GM12878 (cell line): ENCODE measurements around the gene MYH7. TPM values are rescaled to one million over a fixed set of nuclear protein-coding genes. Genes with fewer than 3 reads are reported as not detected.

ENCODE experiments used
- ATAC-seq: fragments of 200-7000 bp; cut with Tn5 transposase; 3 replicates; pipeline ENCODE4 v1.9.1; 2020; ENCODE audit warnings: mild to moderate bottlenecking, moderate library complexity
- BruUV-seq: library from RNA; stranded (reverse); fragments of 400-500 nt; replicated peaks from 2 replicates; lab custom pipeline; 2021; lab: Mats Ljungman, UMichigan
- CTCF ChIA-PET: fragments of 300-600 bp; sonication (Branson Sonifier 250); formaldehyde crosslinking; extraction: SDS; loops from one replicate; lab custom pipeline; 2021; ENCODE audit warnings: inconsistent platforms; lab: Yijun Ruan, JAX
- POLR2A ChIA-PET: fragments of 350-600 bp; formaldehyde crosslinking; extraction: SDS; loops from one replicate; lab custom pipeline; 2021; ENCODE audit warnings: inconsistent platforms; lab: Charles Lee
- RAD21 ChIA-PET: fragments of 300-600 bp; sonication (Branson Sonifier 250); formaldehyde crosslinking; loops from one replicate; lab custom pipeline; 2023; ENCODE audit warnings: antibody characterized with exemption; ENCODE audit not compliant: unreplicated experiment; lab: Charles Lee
- SMC1A ChIA-PET: fragments of 300-600 bp; sonication (Branson Sonifier 250); formaldehyde crosslinking; loops from one replicate; lab custom pipeline; 2023; ENCODE audit not compliant: unreplicated experiment, uncharacterized antibody; lab: Charles Lee
- DNase-seq: peaks from one replicate; pipeline ENCODE4 v3.0.0-alpha.2; 2011; ENCODE audit warnings: low read depth, low spot score
- FAIRE-seq: peaks from 3 replicates; lab custom pipeline; 2011; peaks lifted over from hg19 to GRCh38; lab: Jason Lieb, UNC
- H2AFZ ChIP-seq: 2 replicates; pipeline ENCODE4 v1.6.0; 2011; ENCODE audit warnings: low read depth, low read length, control low read depth; ENCODE audit not compliant: control insufficient read depth
- H3K27ac ChIP-seq: 2 replicates; pipeline ENCODE4 v1.5.1; 2011; ENCODE audit warnings: control low read depth; ENCODE audit not compliant: control insufficient read depth, insufficient read depth
- H3K27me3 ChIP-seq, 2 experiments: replicated peaks in 1 of 2; 2 replicates each; pipeline versions ENCODE4 v1.6.0 to v1.6.1; 2011; ENCODE audit warnings: low read length in 1 of 2; ENCODE audit not compliant: control insufficient read depth in 2 of 2, insufficient read depth in 2 of 2
- H3K36me3 ChIP-seq, 2 experiments: 2 replicates each; pipeline ENCODE4 v1.5.1; 2011; ENCODE audit warnings: low read length in 1 of 2; ENCODE audit not compliant: control insufficient read depth in 2 of 2, insufficient read depth in 2 of 2
- H3K4me1 ChIP-seq: 2 replicates; pipeline ENCODE4 v1.6.1; 2011; ENCODE audit warnings: mild to moderate bottlenecking, low read length, moderate library complexity, mixed read lengths; ENCODE audit not compliant: control insufficient read depth, insufficient read depth
- H3K4me2 ChIP-seq: 2 replicates; pipeline ENCODE4 v1.6.0; 2011; ENCODE audit warnings: control low read depth; ENCODE audit not compliant: control insufficient read depth, insufficient read depth
- H3K4me3 ChIP-seq: fragments of 200-600 bp; sonication (generic); 2 replicates; pipeline ENCODE4 v1.5.1; 2016
- H3K79me2 ChIP-seq: 2 replicates; pipeline ENCODE4 v1.6.0; 2011; ENCODE audit warnings: low read length; ENCODE audit not compliant: control insufficient read depth, insufficient read depth
- H3K9ac ChIP-seq: 2 replicates; pipeline ENCODE4 v1.8.0; 2011; ENCODE audit warnings: low read length, control low read depth, mixed read lengths; ENCODE audit not compliant: control insufficient read depth, insufficient read depth
- H3K9me3 ChIP-seq: replicated peaks from 3 replicates; pipeline ENCODE4 v1.5.1; 2011; ENCODE audit warnings: mild to moderate bottlenecking, low read length; ENCODE audit not compliant: control insufficient read depth, insufficient read depth
- H4K20me1 ChIP-seq: 2 replicates; pipeline ENCODE4 v1.6.0; 2011; ENCODE audit not compliant: control insufficient read depth, insufficient read depth
- HDAC6 ChIP-seq: fragments of 200-600 bp; sonication (generic); IDR thresholded peaks from one replicate; pipeline ENCODE4 v1.8.0; 2017; ENCODE audit warnings: antibody characterized with exemption; ENCODE audit not compliant: unreplicated experiment
- WGBS: methylation state at CpG from one replicate; pipeline ENCODE4 v1.1.6; 2016; ENCODE audit warnings: low lambda C conversion rate; ENCODE audit not compliant: insufficient replicate concordance, insufficient coverage; ENCODE audit errors: missing lambda C conversion rate; 5-methylcytosine and 5-hydroxymethylcytosine counted together
- in situ Hi-C: fragments of 300-500 bp; cut with MboI; formaldehyde crosslinking; loops from 9 replicates; pipeline ENCODE4 v1.14.3; 2018; ENCODE audit warnings: mixed read lengths
- intact Hi-C: fragments of 100-400 bp; cut with micrococcal nuclease; formaldehyde crosslinking; loops from one replicate; pipeline ENCODE4 v1.14.2; 2022; ENCODE audit not compliant: unreplicated experiment
- polyA plus RNA-seq, 11 experiments: library from polyadenylated mRNA; depleted of rRNA in 4 of 11; unstranded in 6 of 11; stranded (reverse) in 5 of 11; fragments of >200 nt; fragmentation: Nextera tagmentation in 4 of 11; fragmentation: Illumina TruSeq in 1 of 11; extraction: Ambion mirVana in 4 of 11; extraction: Trizol in 1 of 11; gene quantifications; 1 replicate in 1 of 11; 2 replicates in 10 of 11; pipeline versions ENCODE4 v1.2.1 to v1.2.3, GENCODE V29; 2011 to 2016; ENCODE audit warnings: inconsistent platforms in 2 of 11, missing spikeins in 2 of 11, low read depth in 1 of 11
- total RNA-seq, 4 experiments: library from RNA; depleted of rRNA in 3 of 4; stranded (reverse); fragments of >200 nt in 3 of 4; fragmentation: Illumina TruSeq in 1 of 4; extraction: Trizol in 1 of 4; gene quantifications; 2 replicates each; pipeline versions ENCODE4 v1.2.1 to v1.2.3, GENCODE V29; 2013 to 2021
- TF ChIP-seq, protein P1 (sequence below): IDR thresholded peaks from 2 replicates; pipeline ENCODE4 v1.6.1; 2012; ENCODE audit warnings: improper control_type of control experiment, low read depth, low read length; ENCODE audit not compliant: insufficient replicate concordance
- TF ChIP-seq, protein P2 (sequence below): fragments of 450-650 bp; formaldehyde crosslinking; IDR thresholded peaks from 2 replicates; pipeline ENCODE4 v1.5.0; 2022; ENCODE audit warnings: mild to moderate bottlenecking, missing genetic modification characterization

The MYH7 gene
- total and polyA plus RNA-seq, 10 of the 15 experiments (the other 5 are each of a cell fraction or from before 2014, with no cell fraction given) = 0.04 to 0.10 (median 0.05) TPM; not detected in 4

DNA sequence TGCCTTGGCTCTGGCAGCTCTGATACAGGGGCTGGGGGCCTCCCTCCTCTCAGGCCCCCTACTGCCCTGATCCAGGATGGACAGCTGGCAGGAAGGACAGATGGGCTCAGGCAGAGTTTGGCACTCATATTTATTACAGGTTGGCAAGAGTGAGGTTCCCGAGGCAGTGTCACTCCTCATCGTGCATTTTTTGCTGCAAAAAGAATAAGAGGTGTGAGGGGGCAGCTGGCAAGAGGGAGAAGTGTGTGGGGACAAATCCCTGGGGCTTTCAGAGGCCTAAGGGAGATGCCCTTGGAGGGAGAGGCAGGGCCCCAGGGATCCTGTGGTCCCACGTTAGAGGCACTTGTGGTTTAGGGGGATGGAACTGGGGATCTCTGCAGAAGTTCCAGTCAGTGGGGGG lies 53.6 kb downstream of the MYH7 start (continued):
- TF ChIP-seq, protein P1, sequence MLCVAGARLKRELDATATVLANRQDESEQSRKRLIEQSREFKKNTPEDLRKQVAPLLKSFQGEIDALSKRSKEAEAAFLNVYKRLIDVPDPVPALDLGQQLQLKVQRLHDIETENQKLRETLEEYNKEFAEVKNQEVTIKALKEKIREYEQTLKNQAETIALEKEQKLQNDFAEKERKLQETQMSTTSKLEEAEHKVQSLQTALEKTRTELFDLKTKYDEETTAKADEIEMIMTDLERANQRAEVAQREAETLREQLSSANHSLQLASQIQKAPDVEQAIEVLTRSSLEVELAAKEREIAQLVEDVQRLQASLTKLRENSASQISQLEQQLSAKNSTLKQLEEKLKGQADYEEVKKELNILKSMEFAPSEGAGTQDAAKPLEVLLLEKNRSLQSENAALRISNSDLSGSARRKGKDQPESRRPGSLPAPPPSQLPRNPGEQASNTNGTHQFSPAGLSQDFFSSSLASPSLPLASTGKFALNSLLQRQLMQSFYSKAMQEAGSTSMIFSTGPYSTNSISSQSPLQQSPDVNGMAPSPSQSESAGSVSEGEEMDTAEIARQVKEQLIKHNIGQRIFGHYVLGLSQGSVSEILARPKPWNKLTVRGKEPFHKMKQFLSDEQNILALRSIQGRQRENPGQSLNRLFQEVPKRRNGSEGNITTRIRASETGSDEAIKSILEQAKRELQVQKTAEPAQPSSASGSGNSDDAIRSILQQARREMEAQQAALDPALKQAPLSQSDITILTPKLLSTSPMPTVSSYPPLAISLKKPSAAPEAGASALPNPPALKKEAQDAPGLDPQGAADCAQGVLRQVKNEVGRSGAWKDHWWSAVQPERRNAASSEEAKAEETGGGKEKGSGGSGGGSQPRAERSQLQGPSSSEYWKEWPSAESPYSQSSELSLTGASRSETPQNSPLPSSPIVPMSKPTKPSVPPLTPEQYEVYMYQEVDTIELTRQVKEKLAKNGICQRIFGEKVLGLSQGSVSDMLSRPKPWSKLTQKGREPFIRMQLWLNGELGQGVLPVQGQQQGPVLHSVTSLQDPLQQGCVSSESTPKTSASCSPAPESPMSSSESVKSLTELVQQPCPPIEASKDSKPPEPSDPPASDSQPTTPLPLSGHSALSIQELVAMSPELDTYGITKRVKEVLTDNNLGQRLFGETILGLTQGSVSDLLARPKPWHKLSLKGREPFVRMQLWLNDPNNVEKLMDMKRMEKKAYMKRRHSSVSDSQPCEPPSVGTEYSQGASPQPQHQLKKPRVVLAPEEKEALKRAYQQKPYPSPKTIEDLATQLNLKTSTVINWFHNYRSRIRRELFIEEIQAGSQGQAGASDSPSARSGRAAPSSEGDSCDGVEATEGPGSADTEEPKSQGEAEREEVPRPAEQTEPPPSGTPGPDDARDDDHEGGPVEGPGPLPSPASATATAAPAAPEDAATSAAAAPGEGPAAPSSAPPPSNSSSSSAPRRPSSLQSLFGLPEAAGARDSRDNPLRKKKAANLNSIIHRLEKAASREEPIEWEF = no peak
- TF ChIP-seq HDAC6 = no peak

DNA sequence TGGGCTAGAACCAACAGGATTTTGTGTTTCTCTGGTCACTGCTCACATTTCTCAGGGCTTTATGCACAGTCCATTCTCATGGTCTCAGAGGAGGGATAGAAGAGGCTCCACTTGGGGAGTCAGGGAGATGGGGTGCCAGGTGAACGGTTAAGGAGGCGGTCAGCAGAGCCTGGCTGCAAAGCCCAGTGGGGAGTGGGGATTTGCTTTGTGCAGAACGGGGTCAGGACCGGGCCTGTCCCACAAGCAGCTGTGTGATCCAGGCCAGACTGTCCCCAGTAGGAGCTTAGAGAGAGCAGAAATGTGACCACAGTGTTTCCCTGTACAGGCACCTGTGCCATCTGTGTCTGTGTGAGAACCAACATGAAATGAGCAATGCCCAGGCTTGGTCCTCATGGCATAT lies 54.5 kb downstream of the MYH7 start:
- Histone ChIP-seq H3K27me3 (no peaks in the 10 kb centered on the region; a peak in 1 of 4 replicates), H2AFZ (no peak overlapping the region), H3K9me3 (no peaks in the 10 kb centered on the region), H3K27ac (no peak overlapping the region), H3K4me2 (no peak overlapping the region)
- RAD21 ChIA-PET = interaction anchor here (1.0 to 1.6 kb wide), 5 partner anchors 52 to 312 kb away, joined by 3 to 9 read pairs (median 5); partner anchors contain the start of gene PABPN1
- in situ Hi-C loops = loop anchor here (5.0 kb wide), 1 partner anchor 119 kb away; no protein-coding TSS in a partner anchor
- TF ChIP-seq, protein P2, sequence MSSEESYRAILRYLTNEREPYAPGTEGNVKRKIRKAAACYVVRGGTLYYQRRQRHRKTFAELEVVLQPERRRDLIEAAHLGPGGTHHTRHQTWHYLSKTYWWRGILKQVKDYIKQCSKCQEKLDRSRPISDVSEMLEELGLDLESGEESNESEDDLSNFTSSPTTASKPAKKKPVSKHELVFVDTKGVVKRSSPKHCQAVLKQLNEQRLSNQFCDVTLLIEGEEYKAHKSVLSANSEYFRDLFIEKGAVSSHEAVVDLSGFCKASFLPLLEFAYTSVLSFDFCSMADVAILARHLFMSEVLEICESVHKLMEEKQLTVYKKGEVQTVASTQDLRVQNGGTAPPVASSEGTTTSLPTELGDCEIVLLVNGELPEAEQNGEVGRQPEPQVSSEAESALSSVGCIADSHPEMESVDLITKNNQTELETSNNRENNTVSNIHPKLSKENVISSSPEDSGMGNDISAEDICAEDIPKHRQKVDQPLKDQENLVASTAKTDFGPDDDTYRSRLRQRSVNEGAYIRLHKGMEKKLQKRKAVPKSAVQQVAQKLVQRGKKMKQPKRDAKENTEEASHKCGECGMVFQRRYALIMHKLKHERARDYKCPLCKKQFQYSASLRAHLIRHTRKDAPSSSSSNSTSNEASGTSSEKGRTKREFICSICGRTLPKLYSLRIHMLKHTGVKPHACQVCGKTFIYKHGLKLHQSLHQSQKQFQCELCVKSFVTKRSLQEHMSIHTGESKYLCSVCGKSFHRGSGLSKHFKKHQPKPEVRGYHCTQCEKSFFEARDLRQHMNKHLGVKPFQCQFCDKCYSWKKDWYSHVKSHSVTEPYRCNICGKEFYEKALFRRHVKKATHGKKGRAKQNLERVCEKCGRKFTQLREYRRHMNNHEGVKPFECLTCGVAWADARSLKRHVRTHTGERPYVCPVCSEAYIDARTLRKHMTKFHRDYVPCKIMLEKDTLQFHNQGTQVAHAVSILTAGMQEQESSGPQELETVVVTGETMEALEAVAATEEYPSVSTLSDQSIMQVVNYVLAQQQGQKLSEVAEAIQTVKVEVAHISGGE (CRISPR knock-in tag) = no peak
- TF ChIP-seq, all 136 proteins: peak for 0
- ATAC-seq = no peak
- DNase-seq = no peak
- no peak for FAIRE-seq
- Histone ChIP-seq H3K9ac (no peak overlapping the region), H3K4me3 (no peak overlapping the region), H3K4me1 (no peaks in the 10 kb centered on the region), H3K79me2 (no peaks in the 10 kb centered on the region), H4K20me1 (no peaks in the 10 kb centered on the region), H3K36me3 (no peaks in the 10 kb centered on the region)
- POLR2A ChIA-PET = no interaction called here
- 15% methylated on average over 4 of the region's 4 CpGs for WGBS
- SMC1A ChIA-PET = interaction anchor here (0.6 to 2.1 kb wide), 6 partner anchors 54 to 1687 kb away, joined by 3 to 14 read pairs (median 6); no protein-coding TSS in a partner anchor
- intact Hi-C loops = loop anchor here (1.0 to 2.0 kb wide), 3 partner anchors 53 to 260 kb away; no protein-coding TSS in a partner anchor
- no TSS peak for BruUV-seq
- CTCF ChIA-PET = interaction anchor here (0.9 to 5.7 kb wide), 12 partner anchors 10 to 312 kb away, joined by 3 to 52 read pairs (median 7); no protein-coding TSS in a partner anchor
